Mesothelial cell of epicardium (in vitro differentiated cells): ENCODE data around the gene CRYBG1. TPM values are rescaled to one million over a fixed set of nuclear protein-coding genes. Genes with fewer than 3 reads are reported as not detected.

ENCODE experiments used
- DNase-seq, 2 experiments: peaks; one replicate each; pipeline ENCODE4 v3.0.0; 2021; ENCODE audit warnings: low spot score in 2 of 2; ENCODE audit not compliant: unreplicated experiment in 2 of 2
- H3K27ac Mint-ChIP-seq: 2 replicates; pipeline ENCODE4 v1.8.0; 2021; ENCODE audit warnings: mixed read lengths
- H3K27me3 Mint-ChIP-seq: 2 replicates; pipeline ENCODE4 v1.8.0; 2021; ENCODE audit warnings: low read depth, mixed read lengths
- H3K36me3 Mint-ChIP-seq: 2 replicates; pipeline ENCODE4 v1.8.0; 2021; ENCODE audit warnings: mixed read lengths
- H3K4me1 Mint-ChIP-seq: 2 replicates; pipeline ENCODE4 v1.8.0; 2021; ENCODE audit warnings: mixed read lengths
- H3K4me3 Mint-ChIP-seq: 2 replicates; pipeline ENCODE4 v1.8.0; 2021; ENCODE audit warnings: mild to moderate bottlenecking, moderate library complexity, mixed read lengths
- H3K9me3 Mint-ChIP-seq: 2 replicates; pipeline ENCODE4 v1.8.0; 2021; ENCODE audit warnings: mixed read lengths
- CTCF ChIP-seq: fragments of 200-600 bp; sonication (generic); IDR thresholded peaks from one replicate; pipeline ENCODE4 v1.5.0; 2021; ENCODE audit warnings: antibody characterized with exemption; ENCODE audit not compliant: unreplicated experiment
- total RNA-seq: library from RNA; stranded (reverse); gene quantifications from 3 replicates; pipeline ENCODE4 v1.2.1, GENCODE V29; 2021

The CRYBG1 gene
- total RNA-seq, 1 donor from 2014 or later = 0.74 TPM

DNA sequence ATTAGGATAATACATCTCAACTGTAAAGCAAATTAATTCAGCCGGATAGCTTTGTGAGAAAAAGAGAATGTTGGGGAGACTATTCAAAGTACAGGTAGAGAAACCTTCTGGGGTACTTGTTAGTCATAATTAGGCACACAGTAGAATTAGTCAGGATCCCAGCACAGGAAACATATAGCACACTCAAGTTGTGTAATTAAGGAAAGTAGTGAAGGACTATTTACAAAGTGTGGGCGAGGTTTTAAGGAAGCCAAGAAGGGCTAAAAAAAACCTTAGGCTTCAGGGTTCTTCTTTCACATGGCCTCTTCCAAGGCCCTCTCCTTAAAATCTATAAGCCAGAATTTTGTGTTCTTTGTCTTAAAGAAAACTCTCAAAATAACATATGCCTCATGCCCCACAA lies 142.0 kb downstream of the CRYBG1 start:
- H3K9me3 Mint-ChIP-seq = peaks cover 5% of the 10 kb centered on the region
- H3K27me3 Mint-ChIP-seq = peaks cover 27% of the 10 kb centered on the region
- H3K36me3 Mint-ChIP-seq = no peaks in the 10 kb centered on the region
- no peak for TF ChIP-seq CTCF
- no peaks in the 10 kb centered on the region for H3K4me1 Mint-ChIP-seq
- H3K27ac Mint-ChIP-seq = no peak overlapping the region
- H3K4me3 Mint-ChIP-seq = no peak overlapping the region
- DNase-seq = no peak

DNA sequence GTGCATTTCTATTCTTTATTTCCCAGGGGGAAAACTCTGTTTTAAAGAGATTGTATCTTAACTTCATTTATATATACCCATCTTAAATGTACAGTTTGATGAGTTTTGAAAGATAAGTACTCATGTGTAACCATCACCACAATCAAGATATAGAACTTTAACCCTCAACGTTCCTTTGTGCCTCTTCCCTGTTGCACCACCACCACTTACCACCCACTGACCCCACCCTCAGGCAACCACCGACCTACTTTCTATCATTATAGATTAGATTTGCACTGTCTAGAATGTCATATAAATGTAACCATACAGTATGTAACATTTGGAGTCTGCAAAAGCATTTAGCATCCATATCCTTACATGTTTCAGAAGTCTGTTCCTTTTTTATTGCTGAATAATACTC lies 147.8 kb downstream of the CRYBG1 start:
- no peak overlapping the region for H3K27ac Mint-ChIP-seq
- peaks cover 74% of the 10 kb centered on the region for H3K27me3 Mint-ChIP-seq
- DNase-seq = no peak
- H3K4me3 Mint-ChIP-seq = no peak overlapping the region
- no peaks in the 10 kb centered on the region for H3K36me3 Mint-ChIP-seq
- H3K9me3 Mint-ChIP-seq = no peaks in the 10 kb centered on the region
- H3K4me1 Mint-ChIP-seq = peaks cover 25% of the 10 kb centered on the region
- no peak for TF ChIP-seq CTCF

DNA sequence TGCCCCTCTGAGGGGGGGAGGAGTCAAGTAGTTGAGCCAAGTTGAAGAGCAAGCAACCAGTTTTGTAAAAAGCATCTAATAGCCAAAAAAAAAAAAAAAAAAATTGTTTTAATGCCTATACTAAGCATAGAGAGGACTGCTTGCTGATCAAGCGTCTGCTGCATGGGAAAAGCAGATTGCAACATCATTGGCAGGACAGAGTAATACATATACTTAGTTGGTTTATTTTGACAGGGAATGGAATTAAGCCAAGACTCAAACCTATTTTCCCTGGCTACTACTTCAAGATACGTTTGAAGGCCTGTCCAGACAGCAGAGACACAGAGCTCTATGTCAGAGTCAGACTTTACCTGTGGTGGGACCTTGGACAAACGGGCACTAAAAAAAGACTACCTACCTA lies 148.3 kb downstream of the CRYBG1 start:
- Mint-ChIP-seq H3K9me3 (no peaks in the 10 kb centered on the region), H3K4me3 (no peak overlapping the region), H3K4me1 (peaks cover 25% of the 10 kb centered on the region), H3K36me3 (no peaks in the 10 kb centered on the region), H3K27ac (no peak overlapping the region), H3K27me3 (peaks cover 79% of the 10 kb centered on the region)
- TF ChIP-seq CTCF = no peak
- no peak for DNase-seq

DNA sequence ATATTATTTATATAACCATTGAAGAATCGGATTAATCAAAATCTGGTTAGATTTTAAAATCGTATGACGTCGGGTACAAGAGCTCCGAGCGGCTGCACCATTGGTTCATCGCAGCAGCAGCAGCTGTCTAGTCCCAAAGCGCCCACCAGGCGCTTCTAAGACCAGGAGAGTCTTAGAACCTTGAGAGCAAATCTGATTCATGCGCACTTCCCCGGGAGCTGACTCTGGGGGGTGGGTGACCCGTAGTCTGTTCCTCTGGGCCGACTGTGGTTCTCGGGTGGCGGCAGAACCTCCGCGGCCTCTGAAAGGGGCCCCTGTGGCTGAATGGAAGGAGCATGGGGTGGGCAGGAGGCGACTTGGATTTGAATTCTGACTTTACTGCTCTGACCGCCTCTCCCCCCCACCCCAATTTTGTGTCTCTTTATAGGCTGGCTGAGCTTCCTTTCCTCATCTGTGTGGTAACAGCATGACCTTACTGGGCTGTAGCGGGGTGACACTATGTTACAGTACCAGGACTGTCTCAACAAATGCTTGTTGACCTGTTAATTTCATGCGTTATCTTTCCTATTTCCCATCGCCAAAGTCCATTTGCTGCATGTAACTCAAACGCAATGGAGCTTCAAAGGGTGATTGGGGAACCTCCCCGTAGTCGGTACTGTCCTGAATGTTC lies 149.0 kb downstream of the CRYBG1 start:
- Mint-ChIP-seq H3K4me3 (peak overlapping the region; percentile 73), H3K27ac (no peak overlapping the region), H3K9me3 (no peaks in the 10 kb centered on the region), H3K36me3 (no peaks in the 10 kb centered on the region), H3K27me3 (peaks cover 87% of the 10 kb centered on the region), H3K4me1 (peaks cover 28% of the 10 kb centered on the region)
- TF ChIP-seq CTCF = no peak
- no peak for DNase-seq

GRCh38 chr6:106510090-106510970 lies 149.8 kb downstream of the CRYBG1 start:
- Mint-ChIP-seq H3K4me3 (peak overlapping the region; percentile 73), H3K27me3 (peaks cover 93% of the 10 kb centered on the region), H3K36me3 (no peaks in the 10 kb centered on the region), H3K4me1 (peaks cover 28% of the 10 kb centered on the region), H3K27ac (no peak overlapping the region), H3K9me3 (no peaks in the 10 kb centered on the region)
- DNase-seq = peak; percentile 32 to 54
- TF ChIP-seq CTCF = no peak
